Measurements from ENCODE around the gene DIPK1A.
"Not testable (repeated sequence)": the region's sequence is repeated elsewhere in the genome, so short reads cannot be mapped to it uniquely, and the experiment has no call there.

Gene DIPK1A

DNA sequence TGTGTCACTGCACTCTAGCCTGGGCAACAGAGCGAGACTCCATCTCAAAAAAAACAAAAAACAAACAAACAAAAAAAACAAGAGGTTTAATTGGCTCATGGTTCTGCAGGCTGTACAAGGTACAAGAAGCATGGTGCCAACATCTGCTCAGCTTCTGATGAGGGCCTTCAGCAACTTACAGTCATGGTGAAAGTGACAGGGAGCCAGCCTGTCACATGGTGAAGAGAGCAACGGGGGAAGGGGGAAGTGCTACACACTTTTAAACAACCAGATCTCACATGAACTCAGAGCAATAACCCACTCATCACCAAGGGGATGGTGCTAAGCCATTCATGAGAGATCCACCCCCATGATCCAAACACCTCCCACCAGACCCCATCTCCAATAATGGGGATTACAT, 63.2 kb downstream of the DIPK1A start:
- H3K4me3 ChIP-seq (ENCODE audit: low read length): not testable (repeated sequence)

DNA sequence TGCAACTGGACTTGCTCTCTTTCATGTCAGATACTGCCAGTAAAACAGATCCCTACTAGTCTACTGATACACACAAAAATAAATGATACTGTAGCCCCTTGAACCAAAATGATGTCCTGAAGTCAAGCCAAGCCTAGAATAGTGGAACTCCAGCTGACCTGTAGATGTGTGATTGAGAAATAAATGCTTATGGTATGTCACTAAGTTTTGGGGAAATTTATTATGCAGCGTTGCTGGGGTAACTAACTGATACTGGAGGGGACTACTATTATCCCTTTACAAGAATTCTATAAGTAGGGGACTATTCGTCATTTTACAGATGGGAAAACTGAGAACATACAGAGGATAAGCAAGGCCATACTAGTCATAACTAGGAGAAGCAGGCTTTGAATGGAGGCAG, 73.8 kb downstream of the DIPK1A start:
- no peak overlapping the region for H3K4me3 ChIP-seq (ENCODE audit: low read length)
- no peak for DNase-seq (ENCODE audit: low read depth, low spot score)

More for the DNA sequence above, 63.2 kb downstream of the DIPK1A start:
- DNase-seq (ENCODE audit: low read depth, low spot score): not testable (repeated sequence)

DNA sequence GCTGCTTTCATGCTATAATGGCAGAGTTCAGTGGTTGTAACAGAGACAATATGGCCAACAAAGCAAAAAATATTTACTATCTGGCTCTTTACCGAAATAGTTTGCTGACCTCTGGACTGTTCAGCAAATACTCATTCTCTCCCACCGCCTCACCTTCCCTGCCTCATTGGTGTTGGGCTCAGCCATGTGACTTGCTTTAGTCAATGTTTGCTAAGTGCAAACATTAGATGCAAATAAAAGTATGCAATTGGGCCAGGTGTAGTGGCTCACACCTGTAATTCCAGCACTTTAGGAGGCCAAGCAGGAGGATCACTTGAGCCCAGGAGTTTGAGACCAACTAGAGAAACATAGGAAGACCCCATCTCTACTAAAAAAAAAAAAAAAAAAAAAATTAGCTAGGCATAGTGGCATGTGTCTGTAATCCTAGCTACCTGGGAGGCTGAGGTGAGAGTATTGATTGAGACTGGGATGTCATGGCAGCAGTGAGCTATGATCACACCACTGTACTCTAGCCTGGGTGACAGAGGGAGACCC, 74.3 kb downstream of the DIPK1A start:
- no peak overlapping the region for H3K4me3 ChIP-seq (ENCODE audit: low read length)
- no peak for DNase-seq (ENCODE audit: low read depth, low spot score)

DNA sequence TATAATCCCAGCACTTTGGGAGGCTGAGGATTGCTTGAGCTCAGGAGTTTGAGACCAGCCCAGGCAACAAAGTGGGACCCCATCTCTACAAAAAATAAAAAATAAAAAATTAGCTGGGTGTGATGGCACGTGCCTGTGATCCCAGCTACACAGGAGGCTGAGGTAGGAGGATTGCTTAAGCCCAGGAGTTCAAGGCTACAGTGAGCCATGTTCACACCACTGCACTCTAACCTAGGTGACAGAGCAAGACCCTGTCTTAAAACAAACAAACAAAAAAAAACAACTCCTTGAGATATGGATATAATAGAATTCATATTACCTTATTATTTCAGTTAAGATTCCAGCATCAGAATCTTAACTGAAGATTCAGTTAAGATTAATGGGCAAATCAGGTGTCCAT, 77.1 kb downstream of the DIPK1A start:
- H3K4me3 ChIP-seq (ENCODE audit: low read length): no peak overlapping the region
- DNase-seq (ENCODE audit: low read depth, low spot score): no peak

DNA sequence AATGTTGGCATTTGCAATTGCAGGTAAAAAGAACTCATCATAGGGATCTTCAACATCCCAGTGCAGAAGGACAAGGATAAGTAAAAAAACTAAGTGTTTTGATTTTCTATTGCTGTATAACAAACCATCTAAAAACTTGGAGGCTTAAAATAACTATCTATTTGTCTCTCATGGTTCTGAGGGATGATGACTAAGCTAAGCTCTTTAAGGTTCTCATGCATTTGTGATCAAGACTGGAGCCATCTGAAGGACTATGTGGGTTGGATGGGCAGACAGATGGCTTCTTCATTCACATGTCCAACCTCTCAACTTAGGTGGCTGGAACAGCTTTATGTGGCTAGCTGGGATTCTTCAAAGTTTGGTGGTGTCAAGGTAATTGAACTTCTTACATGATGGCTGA, 78.0 kb downstream of the DIPK1A start:
- no peak for DNase-seq (ENCODE audit: low read depth, low spot score)
- H3K4me3 ChIP-seq (ENCODE audit: low read length): no peak overlapping the region

DNA sequence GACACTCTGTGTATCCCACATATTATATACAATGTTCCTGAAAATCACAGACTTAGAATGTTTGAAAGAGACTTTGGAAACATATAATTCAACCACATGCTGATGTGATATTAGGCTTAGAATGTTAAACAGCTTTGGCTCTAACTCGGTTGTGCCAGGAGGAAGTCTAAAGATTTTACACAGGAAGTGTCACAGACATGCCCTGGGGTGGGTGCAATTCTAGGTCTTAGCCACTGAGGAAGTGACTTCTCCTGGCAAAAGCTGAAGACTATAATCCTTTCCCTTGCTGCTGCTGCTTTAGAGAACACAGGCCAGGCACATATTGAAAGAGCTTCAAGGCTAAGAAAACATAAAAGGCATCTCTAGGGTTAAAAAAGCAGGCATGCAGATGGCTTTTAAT, 78.4 kb downstream of the DIPK1A start:
- no peak overlapping the region for H3K4me3 ChIP-seq (ENCODE audit: low read length)
- peak; percentile 79 for DNase-seq (ENCODE audit: low read depth, low spot score)

DNA sequence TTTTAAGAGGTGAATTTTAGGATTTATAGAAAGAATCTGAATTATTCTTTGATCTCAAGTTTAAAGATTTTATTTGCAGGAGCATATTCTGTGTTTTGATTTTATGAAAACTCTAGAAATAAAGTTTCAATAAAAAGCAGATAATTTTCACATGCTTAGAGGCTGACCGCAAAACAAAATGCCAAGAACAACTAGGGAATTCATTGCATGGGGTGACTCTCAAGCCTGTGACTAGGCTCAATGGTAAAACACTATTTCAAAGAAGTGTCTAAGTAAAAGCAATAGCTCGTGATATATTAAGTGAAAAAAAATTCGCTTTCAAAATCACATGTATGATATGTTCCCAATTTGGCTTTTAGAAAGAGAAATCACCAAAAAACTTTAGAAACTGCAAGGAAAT, 79.9 kb downstream of the DIPK1A start:
- DNase-seq (ENCODE audit: low read depth, low spot score): no peak

DNA sequence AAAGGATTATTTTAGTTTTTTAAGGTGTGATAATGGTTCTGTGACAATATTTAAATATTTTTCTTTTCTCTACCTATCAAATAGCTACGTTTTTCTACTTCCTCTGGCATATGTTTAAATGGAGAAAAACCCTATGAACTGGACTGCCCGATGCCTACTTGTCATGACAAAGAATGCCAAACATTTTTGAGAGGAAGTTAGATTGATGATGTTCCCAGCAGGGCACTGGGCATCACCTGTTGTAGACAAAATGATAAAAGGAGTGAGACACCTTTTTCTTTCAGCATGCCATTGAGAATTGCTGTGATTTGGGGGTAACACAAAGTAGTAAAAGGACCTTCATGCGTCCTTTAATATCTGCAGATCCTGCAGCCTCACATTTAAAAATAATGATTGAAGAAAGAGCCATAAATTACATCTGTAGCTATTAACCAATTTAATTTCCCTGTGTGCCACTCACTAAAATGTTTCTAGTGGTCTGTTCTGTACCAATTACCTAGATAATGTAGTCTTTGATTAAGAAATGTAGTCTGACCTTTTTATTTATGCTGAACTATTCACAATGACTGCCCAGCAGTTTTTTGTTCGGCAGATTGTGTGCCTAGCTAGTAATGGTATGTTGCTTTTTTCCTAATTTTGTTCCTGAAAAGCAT, 81.8 kb downstream of the DIPK1A start:
- DNase-seq (ENCODE audit: low read depth, low spot score): no peak

More for the DNA sequence above, 79.9 kb downstream of the DIPK1A start:
- H3K4me3 ChIP-seq (ENCODE audit: low read length): no peak overlapping the region

DNA sequence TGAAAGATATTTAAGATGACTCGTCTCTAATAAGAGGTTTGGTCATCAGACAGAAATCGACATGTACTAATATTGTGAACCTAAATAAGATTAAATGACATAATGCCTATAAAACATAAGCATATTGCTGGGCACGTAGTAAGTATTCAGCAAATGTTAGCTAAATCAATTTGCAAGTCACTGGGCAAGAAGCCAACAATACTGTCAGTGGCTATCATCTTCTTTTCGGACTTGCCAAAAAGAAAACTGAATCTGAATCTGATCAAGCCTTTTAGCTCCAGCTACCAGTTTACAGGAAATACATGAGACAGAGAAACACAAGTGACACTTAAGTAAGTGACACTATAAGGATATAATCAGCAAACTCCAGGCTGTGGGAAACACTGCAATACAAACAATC, 83.5 kb downstream of the DIPK1A start:
- no peak for DNase-seq (ENCODE audit: low read depth, low spot score)
- H3K4me3 ChIP-seq (ENCODE audit: low read length): no peak overlapping the region; the same call in 1 of the 2 replicates

More for the DNA sequence above, 81.8 kb downstream of the DIPK1A start:
- no peak overlapping the region for H3K4me3 ChIP-seq (ENCODE audit: low read length)

DNA sequence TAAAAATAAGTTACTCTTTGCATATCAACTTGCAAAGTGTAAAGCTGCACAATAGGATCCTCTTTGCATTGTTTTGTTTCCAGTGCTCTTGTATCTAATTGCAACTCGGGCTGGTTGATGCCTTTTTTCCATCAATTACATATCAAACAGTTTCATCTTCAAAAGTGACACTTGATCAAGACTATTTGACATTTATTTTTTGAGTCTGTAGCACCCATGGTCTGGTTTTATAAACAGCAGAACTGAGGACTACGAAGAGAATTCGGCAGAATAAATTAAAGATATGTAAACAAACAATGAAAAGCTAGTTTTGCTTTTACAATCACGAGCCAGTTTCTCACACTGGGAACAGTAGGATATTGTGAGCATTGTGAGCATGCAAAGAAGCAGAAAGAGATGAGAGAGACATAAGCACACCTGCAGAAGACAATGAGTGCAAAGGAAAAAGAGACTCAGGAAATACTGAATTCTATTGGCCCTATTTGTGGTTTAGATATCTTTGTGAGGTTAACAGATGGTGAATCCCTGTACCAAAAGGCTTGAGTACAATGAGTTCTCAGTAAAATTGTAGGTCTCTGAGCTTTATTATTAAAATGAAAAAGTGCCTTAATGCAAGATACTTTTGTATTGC, 84.1 kb downstream of the DIPK1A start:
- H3K4me3 ChIP-seq (ENCODE audit: low read length): peak overlapping the region; percentile 28

DNA sequence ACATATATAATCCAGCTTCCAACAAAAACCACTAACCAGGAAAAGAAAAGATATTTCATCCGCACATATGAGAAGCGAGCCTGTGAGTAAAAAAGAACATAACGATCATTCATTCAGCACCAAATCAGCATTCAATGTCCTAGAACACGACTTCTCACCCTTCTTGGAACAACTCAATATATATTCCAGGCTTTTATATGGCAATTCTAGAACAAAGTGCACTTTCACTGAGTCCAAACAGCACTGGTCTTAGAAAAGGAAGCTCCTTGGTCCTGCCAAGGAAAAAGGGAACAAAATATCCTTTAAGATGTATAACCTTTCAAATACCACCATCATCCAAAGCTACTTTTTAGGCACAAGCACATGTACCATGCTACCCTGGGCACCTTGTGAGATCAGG, 84.9 kb downstream of the DIPK1A start:
- H3K4me3 ChIP-seq (ENCODE audit: low read length): no peak overlapping the region
- DNase-seq (ENCODE audit: low read depth, low spot score): no peak

More for the DNA sequence above, 84.1 kb downstream of the DIPK1A start:
- peak; percentile 86 for DNase-seq (ENCODE audit: low read depth, low spot score)

DNA sequence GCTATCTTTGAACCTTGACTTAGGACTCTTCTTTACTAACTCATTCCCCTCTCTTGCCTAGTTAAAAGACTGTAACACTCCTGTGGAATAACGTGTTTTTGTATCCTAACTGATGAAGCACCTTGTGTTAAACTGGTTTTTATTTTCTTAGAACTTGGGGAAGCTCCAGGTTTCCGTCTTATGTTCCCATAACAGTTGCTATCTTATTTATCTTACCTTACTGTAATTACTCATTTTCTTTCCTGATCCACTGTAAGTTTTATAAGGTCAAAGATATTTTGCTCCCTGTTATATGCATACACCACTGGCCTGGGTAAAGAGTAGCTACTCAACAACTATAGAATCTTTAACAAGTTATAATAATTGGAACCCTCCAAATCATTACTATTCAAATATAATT, 86.3 kb downstream of the DIPK1A start:
- no peak for DNase-seq (ENCODE audit: low read depth, low spot score)
- no peak overlapping the region for H3K4me3 ChIP-seq (ENCODE audit: low read length)

DNA sequence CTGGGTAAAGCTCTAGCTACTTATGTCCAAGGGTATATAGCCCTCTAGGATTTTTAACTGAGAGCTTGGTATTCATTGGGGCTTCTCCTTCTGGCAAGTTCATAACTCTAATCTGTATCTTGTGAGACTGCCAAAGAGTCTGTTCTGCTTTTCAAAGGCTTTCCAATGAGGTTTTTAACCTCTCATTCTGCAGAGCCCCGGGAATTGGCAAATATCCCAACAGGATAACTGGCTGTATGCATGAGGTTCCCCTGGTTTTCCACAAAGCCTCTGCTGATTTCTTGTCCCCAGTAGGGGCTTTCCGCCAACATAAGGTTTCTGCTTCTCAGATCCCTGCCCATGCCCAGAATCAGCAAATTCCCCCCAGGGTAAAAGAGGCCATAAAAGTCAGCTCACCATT, 88.5 kb downstream of the DIPK1A start:
- DNase-seq (ENCODE audit: low read depth, low spot score): no peak
- no peak overlapping the region for H3K4me3 ChIP-seq (ENCODE audit: low read length)

DNA sequence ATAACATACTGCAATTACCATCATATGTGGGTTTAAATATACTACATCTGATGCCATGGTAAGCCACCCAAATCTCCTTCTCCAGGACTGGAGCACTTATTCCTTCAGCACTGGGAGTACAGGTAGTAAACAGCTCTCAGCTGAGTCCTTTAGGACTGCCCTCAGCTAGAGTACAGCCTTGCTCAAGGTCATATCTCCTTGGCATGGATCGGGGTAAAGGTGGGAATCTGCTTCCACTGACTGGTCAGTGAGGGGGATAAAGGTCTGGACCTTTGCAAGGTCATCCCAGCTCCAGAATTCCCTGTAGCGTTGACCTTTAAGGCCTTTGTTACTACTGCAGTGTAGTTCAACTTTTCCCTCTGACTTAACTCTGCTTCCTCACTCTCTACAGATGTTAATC, 90.7 kb downstream of the DIPK1A start:
- H3K4me3 ChIP-seq (ENCODE audit: low read length): no peak overlapping the region

DNA sequence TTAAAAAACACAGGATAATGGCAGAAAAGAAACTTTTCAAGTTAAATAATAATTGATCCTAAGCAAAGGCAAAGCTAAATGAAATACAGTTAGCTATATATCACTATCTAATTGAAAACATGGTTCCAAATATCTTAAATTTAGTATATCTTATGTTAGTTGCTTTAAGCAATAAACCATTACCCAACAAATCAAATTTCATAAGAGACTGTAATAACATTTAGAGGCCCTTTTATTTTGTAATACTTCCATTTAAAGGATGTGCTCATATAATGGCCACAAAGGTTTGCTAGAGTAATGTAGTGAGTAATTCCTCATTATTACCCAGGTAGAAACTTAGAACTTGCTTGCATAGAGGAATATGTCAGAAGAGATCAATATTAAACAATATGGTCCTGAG, 97.1 kb downstream of the DIPK1A start:
- no peak for DNase-seq (ENCODE audit: low read depth, low spot score)
- H3K4me3 ChIP-seq (ENCODE audit: low read length): no peak overlapping the region

More for the DNA sequence above, 90.7 kb downstream of the DIPK1A start:
- DNase-seq (ENCODE audit: low read depth, low spot score): no peak

DNA sequence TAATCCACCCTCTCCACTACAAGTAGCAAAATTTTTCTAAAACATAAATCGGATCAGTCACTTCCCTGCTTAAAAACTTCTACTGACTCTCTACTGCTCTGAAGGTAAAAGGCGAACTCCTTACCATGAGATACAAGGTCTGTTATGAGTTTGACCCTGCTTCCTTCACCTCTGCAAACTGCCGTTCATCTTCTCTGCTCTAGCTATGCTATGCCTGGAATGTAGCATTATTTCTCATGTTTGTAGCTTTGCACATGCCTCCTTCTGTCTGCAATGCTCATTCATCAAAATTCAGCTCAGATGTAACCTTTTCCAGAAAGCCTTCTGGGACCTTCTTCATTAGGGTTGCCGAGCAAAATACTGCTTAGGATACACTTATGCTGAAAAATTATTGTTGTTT, 98.7 kb downstream of the DIPK1A start:
- DNase-seq (ENCODE audit: low read depth, low spot score): no peak
- H3K4me3 ChIP-seq (ENCODE audit: low read length): no peak overlapping the region

DNA sequence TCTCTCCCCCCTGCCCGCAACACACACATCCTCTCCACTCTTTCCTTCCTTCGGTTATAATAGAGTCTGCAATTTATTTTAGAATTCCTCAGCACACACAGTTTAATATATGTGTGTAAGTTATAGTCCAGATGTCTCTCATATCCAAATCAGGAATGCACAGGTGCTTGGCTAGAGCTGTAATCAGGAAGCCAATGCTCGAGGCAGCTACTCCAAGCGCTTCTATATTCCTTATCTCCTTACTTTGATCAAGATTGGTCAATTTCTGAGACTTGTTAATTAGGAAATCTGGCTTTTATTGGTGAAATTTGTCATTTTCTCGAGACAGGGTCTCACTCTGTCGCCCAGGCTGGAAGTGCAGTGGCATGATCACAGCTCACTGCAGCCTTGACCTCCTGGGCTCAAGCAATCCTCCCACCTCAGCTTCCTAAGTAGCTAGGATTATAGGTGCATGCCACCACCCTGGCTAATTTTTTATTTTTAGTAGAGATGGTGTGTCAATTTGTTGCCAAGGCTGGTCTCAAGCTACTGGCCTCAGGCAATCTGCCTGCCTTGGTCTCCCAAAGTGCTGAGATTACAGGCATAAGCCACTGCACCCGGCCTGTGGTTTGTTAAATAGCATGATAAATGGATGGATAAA, 101.7 kb downstream of the DIPK1A start:
- no peak overlapping the region for H3K4me3 ChIP-seq (ENCODE audit: low read length)
- no peak for DNase-seq (ENCODE audit: low read depth, low spot score)

DNA sequence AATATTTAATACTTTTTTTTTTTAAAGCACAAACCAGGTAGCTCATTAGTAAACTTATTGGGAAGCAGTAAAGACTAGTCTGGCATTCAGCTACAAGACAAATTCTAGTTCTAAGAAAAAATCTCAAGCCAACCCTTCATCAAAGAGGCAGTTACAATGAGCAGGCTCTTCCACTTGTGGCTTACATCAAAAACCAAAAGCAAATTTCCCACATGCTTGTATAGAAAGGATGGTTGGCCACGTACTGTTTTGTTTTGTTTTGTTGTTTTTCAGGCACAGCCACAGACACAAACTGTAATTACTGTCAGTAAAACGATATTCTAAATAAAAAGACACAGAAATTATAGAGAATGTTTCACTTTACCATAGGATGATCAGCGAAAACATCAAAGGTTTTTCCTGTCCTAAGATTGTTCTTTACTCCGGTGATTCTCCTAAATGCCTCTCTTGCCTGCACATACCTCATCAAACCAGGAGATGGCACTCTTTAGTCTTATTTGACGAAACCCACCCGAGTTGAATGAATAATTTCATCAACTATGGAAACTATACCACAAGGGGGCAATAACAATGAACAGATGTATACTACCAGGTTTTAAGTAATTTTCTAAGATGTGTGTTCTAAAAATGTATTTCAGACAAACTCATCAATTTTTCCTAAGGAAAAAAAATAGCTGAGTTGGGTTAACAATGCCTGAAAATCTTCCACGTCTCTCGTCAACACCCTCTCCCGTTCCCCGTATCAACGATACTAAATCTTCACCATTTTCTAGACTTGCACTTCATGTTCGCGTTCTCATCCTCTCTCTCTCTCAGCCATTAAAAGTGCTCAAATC, 102.5 kb downstream of the DIPK1A start:
- DNase-seq (ENCODE audit: low read depth, low spot score): peak; percentile 89
- H3K4me3 ChIP-seq (ENCODE audit: low read length): no peak overlapping the region

DNA sequence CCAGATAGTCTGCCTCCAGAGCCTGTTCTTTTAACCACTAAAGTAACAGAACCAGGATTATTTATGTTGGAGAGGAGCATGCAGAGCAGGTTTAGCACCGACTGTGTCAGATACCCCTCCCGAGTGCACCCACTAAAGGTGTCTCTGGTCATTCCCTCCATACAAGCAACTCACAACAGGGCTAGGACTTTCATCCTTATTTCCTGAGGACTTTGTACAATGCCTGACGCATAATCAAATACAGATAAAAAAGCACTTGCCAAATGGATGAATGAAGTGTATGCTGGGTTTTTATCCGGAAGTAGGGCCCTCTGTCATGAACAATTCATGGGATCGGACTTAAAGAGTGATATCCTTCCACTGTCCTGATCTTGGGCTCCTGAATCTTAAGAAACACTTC, 103.4 kb downstream of the DIPK1A start:
- no peak for DNase-seq (ENCODE audit: low read depth, low spot score)
- no peak overlapping the region for H3K4me3 ChIP-seq (ENCODE audit: low read length)

All from Jurkat, Clone E6-1 (cell line).